Germinal center (tissue), 1 donor: Measurements from ENCODE around the gene PCYT2.

Source experiments
- DNase-seq: peaks from one replicate; pipeline ENCODE4 v3.0.0; 2012; ENCODE audit warnings: mixed read lengths, low spot score

Gene PCYT2

DNA sequence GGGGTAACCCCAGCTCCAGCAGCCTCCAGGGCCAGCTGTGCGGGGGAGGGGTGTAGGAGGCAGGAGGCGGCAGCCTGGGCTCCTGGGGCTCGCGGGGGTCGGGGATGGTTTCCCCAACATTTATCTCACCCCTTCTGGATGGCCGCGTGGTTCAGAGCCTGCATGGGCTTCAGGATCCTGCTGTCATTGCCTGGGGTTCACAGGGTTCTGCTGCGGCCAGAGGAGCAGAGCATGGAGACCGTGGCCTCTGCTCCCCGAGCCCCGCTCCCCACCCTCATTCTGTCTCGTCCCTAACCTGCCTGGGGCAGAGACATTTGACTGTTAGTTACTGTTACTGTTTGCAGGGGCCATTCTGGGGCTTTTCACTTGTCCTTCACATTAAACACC is 31.0 kb upstream of the PCYT2 start:
- no peak for DNase-seq

DNA sequence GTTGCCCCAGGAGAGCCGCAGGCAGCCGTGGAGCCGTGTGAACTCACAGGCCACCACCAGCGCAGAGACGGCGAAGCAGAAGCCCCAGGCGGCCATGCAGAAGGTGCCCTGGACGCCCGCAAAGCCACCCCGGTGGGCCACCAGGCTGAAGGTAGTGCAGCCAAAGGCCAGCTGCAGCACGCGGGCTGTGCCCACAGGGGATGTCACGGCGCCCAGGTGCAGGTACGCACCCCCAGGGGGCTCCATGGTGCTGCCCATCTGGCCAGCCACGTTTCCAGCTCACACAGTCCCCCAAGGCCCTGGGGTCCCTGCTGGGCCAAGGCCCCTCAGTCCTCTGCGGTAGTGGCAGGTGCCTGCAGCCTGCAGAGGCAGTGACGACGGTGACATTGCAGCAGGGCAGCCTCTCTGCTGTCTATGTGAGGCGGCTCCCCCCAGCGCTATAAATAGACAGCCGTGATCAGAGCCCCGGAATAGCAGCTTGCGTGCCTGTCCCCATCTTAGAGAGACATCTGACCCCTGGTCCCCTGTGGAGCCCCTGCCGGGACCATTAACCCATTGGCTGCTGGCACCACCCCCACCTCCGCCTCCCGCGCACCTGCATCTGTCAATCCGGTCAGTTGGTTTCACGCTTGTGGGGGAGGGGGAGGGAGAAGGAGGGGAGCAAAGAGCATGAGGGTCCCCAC is 30.4 kb upstream of the PCYT2 start:
- DNase-seq, result no peak

DNA sequence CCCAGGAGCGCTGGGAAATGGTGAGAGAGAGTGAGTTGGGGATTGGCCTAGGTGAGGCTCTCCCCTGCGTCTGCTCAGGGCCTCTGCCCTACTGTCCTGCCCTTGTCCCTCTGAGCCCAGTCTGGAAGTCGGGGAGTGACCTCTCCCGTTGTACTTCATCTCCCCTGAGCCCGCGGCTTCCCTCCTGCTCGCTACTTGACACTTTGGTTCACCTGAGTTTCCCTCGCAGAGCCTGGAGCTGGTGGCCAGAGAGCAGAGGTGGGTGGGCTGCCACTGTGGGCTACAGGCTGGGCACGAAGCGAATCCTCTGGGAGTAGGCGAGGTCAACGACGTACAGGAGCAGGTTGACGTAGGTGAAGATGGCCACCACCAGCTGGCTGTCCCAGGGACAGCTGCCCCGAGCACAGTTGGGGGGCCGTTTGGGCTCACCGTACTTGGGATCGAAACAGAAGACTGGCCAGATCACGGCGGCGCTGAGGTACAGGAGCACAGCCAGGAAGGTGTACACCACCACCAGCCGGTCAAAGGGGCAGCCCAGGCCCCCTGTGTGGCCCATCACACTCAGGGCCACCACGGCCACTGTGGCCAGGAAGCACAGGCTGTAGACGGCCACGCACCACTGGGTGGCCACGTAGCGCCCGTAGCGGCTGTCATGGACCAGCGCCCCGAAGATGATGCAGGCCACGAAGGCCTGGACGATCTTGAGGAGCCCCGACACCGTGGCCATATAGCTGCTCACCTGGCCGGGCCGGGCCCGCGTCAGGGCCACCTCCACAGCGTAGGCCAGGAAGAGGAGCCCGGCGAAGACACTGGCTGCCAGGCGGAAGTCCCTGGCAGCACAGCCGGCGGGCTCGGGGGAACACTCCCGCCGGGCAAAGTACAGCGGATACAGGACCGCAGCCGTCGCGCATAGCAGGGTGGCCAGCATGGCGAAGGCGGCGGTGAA is 29.6 kb upstream of the PCYT2 start:
- no peak for DNase-seq

GRCh38 chr17:81939881-81940385 is 28.7 kb upstream of the PCYT2 start:
- no peak for DNase-seq

- DNase-seq, result no peak
Observed at GRCh38 chr17:81939218-81939617, 28.0 kb upstream of the PCYT2 start.

DNA sequence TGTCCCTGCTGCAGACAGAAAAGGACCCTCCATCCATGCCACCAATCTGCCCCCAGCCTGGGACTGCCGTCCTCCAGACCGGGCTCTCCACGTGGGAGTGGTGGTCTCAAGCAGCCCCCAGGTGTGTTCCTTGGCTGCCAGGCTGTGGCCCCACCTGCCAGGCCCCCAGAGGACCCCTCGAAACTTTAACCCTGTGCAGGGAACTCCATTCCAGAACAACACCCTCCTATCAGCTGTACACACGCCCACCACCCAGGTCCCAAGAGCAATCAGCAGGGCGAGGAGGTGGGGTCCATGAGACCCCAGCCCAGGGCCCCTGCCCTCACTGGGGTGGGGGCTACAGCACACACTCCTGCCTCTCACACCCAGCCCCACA is 24.5 kb upstream of the PCYT2 start:
- no peak for DNase-seq

GRCh38 chr17:81934850-81935708 is 23.9 kb upstream of the PCYT2 start:
- DNase-seq, result no peak

DNA sequence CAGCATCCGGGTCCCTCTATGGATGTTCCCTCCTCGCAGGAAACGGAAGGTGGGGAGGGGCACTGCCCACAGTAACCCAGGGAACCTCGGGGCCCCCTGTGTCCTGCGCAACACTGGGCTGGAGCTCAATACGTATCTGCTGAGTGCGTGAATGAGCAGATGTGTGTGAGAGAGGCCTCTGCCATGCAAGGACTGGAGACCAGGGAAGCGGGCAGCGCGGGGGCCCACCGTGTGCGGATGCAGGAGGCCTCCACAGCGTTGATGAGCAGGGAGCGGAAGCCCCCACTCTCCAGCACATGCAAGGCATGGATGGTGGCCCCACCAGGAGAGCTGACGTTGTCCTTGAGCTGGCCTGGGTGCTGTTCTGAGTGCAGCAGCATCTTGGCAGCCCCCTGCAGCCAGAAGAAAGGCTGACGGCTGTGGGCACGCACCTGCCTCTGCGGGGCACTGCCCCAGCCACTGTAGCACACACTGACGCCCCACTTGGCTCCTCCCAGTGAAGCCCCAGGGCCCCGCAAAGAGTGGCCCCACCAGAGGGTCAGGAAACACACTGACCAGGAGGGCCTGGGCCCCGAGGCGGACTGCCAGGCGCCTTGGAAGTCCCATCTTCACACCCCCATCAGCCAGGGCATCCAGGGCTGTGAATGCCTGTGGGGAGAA is 23.0 kb upstream of the PCYT2 start:
- DNase-seq, result no peak

DNA sequence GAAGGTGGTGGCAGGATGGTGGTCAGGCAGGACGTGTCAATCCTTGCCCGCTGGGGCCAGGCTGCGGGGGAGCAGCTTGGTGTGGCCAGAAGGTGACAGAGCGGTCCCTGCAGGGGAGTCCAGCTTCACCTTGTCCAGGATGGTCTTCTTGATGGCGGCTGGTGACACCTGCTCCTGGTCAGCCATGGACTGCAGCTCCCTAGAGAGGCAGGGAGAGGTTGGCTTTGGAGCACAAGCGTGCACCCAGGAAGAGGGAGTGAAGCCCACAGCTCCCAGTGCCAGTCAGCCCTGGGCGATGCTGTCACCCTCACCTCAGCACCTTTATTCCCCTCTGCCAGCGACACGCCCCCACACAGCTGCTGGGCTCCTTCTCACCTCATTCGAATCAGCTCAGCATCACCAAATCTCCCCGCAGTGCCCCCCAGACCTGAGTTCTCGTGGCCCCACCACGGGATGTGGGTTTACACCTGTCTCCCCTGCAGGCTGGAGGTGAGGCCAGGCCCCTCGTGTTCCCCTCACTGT is 22.0 kb upstream of the PCYT2 start:
- DNase-seq, result no peak

DNA sequence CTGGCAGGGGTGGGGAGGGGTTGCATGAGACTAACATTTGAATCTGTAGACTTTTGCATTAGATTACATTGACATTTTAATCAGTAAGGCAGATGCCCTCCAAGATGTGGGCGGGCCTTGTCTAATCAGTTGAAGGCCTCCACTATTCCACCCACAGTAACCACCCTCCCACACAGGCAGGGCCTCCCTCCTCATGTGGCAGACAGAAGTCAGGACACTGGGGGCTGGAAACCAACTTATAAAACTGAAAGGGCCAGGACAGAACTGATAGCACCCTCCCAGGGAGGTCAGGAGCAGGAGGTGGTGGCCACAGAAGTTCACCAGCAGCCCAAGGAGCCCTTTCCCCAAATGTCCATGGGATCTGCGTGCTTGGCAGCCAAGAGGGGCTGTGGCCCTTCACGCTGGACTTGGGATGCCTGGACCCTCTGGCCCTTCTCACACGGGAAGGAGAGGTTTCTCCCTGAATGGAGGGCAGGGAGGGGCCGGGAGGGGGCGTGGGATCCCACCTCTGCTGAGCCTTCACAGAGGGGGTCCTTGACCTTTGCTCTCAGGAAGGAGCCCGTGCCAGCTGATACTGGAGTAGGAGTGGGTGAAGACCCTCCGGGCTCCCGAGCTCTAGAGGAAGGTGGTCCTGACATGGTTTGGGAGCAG is 21.3 kb upstream of the PCYT2 start:
- DNase-seq, result no peak

GRCh38 chr17:81931557-81932332 is 20.5 kb upstream of the PCYT2 start:
- DNase-seq, result no peak

GRCh38 chr17:81931189-81931556 is 20.0 kb upstream of the PCYT2 start:
- DNase-seq, result no peak

DNA sequence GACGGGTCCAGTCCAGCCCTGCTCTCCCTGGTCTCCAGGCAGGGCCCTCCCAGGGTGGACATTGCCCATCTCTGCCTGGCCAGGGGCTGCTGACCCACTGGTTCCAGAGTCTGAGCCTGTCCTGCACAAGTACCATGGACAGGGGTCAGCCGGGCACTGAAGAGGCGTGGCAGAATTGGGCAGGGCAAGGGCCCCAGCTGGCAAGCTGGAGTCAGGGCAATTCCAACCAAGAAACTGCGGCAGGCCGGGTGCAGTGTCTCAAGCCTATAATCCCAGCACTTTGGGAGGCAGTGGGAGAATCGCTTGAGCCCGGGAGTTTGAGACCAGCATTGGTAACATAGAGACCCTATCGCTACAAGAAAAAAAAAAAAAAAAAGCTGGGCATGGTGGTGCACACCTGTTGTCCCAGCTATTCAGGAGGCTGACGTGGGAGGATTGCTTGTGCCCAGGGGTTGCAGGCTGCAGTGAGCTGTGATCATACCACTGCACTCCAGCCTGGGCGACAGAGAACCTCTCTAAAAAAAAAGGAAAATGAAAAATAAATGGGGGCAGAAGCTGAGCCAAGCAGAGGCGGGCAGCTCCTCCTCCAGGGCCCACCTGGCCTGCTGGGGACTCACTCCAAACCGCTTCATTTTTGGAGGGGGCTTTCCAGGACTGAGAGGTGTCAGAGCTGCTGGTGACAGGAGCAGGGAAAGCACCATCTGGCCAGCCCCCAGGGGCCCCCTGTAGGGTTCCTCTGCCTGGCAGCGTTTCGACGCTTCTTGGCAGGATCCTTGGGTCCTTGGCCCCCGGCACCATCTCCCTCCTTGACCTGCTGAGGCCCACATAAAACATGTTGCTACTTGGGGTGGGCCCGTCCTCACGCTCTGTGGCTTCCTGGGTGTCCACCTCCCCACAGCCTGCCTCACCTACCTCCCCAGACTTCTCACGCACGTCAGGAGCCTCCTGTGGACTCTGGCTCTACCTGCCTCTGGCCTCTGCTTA is 19.2 kb upstream of the PCYT2 start:
- no peak for DNase-seq

DNA sequence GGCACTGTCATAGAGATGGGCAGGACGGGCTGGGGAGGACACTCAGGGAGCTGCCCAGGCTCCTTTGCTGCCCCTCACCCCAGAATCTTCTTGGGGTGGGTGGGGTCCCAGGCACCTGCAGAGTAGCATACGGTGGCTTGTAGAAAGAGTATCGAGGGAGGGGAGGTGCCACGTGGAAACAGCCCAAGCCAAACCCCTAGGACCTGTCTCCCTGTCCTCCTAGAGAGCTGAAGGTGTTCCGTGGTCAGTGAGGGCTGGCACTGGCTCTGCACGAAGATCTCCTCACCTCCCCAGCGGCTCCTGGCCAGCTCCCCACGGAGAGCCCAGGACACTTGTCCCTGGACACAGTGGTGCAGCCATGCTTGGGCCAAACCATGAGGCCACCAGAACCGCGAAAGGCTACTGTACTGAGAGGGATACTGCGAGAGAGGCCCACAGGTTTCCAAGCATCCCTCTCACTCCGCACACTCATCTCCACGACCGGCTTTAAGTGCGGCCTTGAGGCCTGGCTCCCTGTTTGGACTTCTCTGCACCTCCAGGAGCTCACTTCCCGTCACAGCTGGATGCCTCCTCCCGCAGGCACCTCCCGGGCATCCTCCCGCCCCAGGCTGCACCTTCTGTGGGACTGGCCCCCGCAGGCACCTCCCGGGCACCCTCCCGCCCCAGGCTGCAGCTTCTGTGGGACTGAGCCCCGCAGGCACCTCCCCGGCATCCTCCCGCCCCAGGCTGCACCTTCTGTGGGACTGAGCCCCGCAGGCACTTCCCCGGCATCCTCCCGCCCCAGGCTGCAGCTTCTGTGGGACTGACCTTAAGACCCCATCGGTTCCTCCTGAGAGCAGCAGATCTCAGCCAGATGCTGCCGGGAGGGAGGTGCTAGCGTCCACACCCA is 18.3 kb upstream of the PCYT2 start:
- DNase-seq, result no peak

GRCh38 chr17:81928544-81929252 is 17.5 kb upstream of the PCYT2 start:
- no peak for DNase-seq

DNA sequence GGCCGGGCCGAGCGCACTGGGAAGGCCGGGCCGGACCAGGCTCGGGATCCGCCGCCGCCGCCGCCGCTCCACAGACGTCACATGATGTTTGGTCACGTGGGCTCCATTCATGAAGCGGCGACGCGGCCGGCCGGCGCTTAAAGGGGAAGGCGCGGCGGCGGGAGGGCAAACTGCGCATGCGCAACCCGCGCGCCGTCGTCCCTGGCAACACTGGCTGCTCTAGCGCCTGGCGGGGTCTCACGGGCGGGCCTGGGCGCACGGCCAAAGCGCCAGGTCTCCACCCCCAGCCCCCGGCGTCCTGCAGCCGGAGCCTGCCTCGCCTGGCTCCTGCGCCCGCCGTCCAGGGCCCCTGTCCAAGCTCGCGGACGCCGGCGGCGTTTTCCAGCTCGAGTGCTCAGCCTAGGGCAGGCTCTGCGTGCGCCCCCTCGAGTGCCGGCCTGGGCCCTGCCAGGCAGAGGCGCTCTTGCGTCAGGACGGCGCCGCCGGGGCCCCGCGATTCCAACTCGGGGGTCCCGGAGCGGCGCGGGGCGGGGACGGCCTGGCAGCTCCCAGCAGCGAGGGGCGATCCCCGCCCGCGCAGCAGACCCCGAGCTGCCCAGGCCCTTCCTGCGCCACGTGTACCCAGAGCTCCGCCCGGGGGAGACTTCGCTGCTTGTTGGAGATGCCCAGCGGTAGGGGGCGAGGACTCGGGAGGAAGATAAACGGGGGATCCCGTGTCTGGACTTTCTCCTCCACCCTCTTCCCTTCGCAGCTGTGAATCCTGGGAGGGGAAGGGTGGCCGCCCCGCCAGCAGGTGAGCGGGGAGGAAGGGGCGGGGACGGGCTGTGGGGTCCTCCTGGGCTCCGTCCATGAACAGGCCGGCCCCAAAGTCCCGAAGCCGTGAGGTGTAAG is 16.7 kb upstream of the PCYT2 start, which contains the start of gene MAFG:
Gene MAFG, minus strand, starts transcription at position 83 of the 891 bp plus-strand sequence. CDS start 4,550 bp downstream, outside the sequence.
- peak; percentile 96 for DNase-seq
